ENCODE measurements around the gene CPEB4. TPM values are rescaled to one million over a fixed set of nuclear protein-coding genes. Genes with fewer than 3 reads are reported as not detected.

CPEB4 gene
- total and polyA plus RNA-seq, 2 donors (not counting 1 experiment from before 2014, with no cell fraction given), result 8.4 to 26.0 TPM

DNA sequence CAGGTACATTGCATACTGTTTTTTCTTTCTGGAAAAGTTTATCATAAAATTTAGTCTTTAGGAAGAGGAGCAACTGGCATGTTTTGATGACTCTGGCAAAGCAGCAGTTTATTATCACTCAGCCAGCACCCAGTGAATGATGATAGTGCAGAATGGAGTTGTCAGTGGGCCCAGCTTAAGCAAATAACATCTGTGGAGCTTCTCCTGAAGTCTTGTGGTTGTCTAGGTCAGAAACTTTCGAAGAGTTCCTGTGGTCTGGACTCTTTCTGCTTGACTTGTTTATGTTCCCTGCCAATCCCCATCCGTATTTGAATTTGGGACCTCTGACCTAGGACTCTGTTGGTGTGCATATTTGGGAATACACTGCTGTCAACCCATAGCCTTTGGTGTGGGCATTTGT is 62.7 kb downstream of the CPEB4 start:
- Mint-ChIP-seq H3K4me3 (no peak overlapping the region), H3K27ac (no peak overlapping the region), H3K27me3 (no peaks in the 10 kb centered on the region), H3K4me1 (no peaks in the 10 kb centered on the region), H3K9me3 (ENCODE audit: insufficient read depth) (no peaks in the 10 kb centered on the region)
- DNase-seq, result no peak
- no peak overlapping the region for H3K4me3 ChIP-seq (ENCODE audit: control extremely low read depth in 1 of 5, extremely low read depth in 1 of 5, insufficient read depth in 1 of 5, low read depth in 2 of 5, low read length in 4 of 5)
- no peak overlapping the region for H3K4me2 ChIP-seq (replicated peaks; ENCODE audit: low read depth, low read length, poor library complexity, severe bottlenecking)
- ChIA-PET CTCF (interaction anchor here (1.3 kb wide), 1 partner anchor 22 kb away, joined by 3 read pairs; no protein-coding TSS in a partner anchor), POLR2A (no interaction called here)
- no peaks in the 10 kb centered on the region for H3K4me1 ChIP-seq (ENCODE audit: control insufficient read depth in 2 of 2, insufficient read depth in 2 of 2, low read length in 2 of 2)
- intact Hi-C loops (cut with micrococcal nuclease), result no loop called here
- peaks cover 23 to 82% of the 10 kb centered on the region in 2 experiments for H3K36me3 ChIP-seq (replicated peaks in 1 of 2; ENCODE audit: control extremely low read depth in 1 of 2, control insufficient read depth in 1 of 2, extremely low read depth in 1 of 2, insufficient read depth in 2 of 2, low read length in 1 of 2)
- no peak overlapping the region for H2AFZ ChIP-seq (ENCODE audit: insufficient read depth, low read depth, low read length, poor library complexity, severe bottlenecking)
- ATAC-seq (ENCODE audit: low read depth), result no peak
- H4K20me1 ChIP-seq (ENCODE audit: control insufficient read depth, insufficient read depth, low read length, poor library complexity, severe bottlenecking), result no peaks in the 10 kb centered on the region
- no peaks in the 10 kb centered on the region for H3K9me3 ChIP-seq (ENCODE audit: control extremely low read depth in 1 of 3, control insufficient read depth in 2 of 3, insufficient read depth in 1 of 3, low read length in 2 of 3)
- no peaks in the 10 kb centered on the region for H3K27me3 ChIP-seq (replicated peaks in 1 of 4; ENCODE audit: control extremely low read depth in 1 of 4, control insufficient read depth in 3 of 4, insufficient read depth in 4 of 4, low read length in 3 of 4)
- H3K79me2 ChIP-seq (ENCODE audit: control insufficient read depth, insufficient read depth, low read length), result no peaks in the 10 kb centered on the region
- TF ChIP-seq EZH2 (IDR thresholded peaks at IDR 0.05; ENCODE audit: borderline replicate concordance, insufficient read depth, low read depth, low read length, poor library complexity, severe bottlenecking), result no peak
- TF ChIP-seq CTCF (IDR thresholded peaks at IDR 0.05), result no peak
- WGBS (ENCODE audit: insufficient coverage), result 97% methylated on average over 2 of the region's 2 CpGs
- no peak overlapping the region for H3K27ac ChIP-seq (ENCODE audit: low read length in 2 of 2)
- H3K9ac ChIP-seq (ENCODE audit: low read length), result no peak overlapping the region

GRCh38 chr5:173953528-173954090 is 65.5 kb downstream of the CPEB4 start:
- H3K9me3 Mint-ChIP-seq (ENCODE audit: insufficient read depth), result no peaks in the 10 kb centered on the region
- H3K9me3 ChIP-seq (ENCODE audit: control extremely low read depth in 1 of 3, control insufficient read depth in 2 of 3, insufficient read depth in 1 of 3, low read length in 2 of 3), result no peaks in the 10 kb centered on the region
- ChIA-PET CTCF (interaction anchor here (0.6 to 1.1 kb wide), 2 partner anchors 10 to 20 kb away, joined by 3 to 4 read pairs; no protein-coding TSS in a partner anchor), POLR2A (no interaction called here)
- no peak for DNase-seq
- H3K27me3 ChIP-seq (replicated peaks in 1 of 4; ENCODE audit: control extremely low read depth in 1 of 4, control insufficient read depth in 3 of 4, insufficient read depth in 4 of 4, low read length in 3 of 4), result no peaks in the 10 kb centered on the region
- intact Hi-C loops (cut with micrococcal nuclease), result no loop called here
- no peak overlapping the region for H3K27ac Mint-ChIP-seq
- H4K20me1 ChIP-seq (ENCODE audit: control insufficient read depth, insufficient read depth, low read length, poor library complexity, severe bottlenecking), result no peaks in the 10 kb centered on the region
- no peaks in the 10 kb centered on the region for H3K4me1 Mint-ChIP-seq
- WGBS (ENCODE audit: insufficient coverage), result 50% methylated on average over 1 of the region's 5 CpGs
- no peak overlapping the region for H3K4me3 Mint-ChIP-seq
- H3K27me3 Mint-ChIP-seq, result no peaks in the 10 kb centered on the region
- no peak for ATAC-seq (ENCODE audit: low read depth)
- TF ChIP-seq EZH2 (IDR thresholded peaks at IDR 0.05; ENCODE audit: borderline replicate concordance, insufficient read depth, low read depth, low read length, poor library complexity, severe bottlenecking) (no peak), CTCF (IDR thresholded peaks at IDR 0.05) (no peak)
- H3K9ac ChIP-seq (ENCODE audit: low read length), result no peak overlapping the region
- peaks cover 15 to 63% of the 10 kb centered on the region in 2 experiments for H3K36me3 ChIP-seq (replicated peaks in 1 of 2; ENCODE audit: control extremely low read depth in 1 of 2, control insufficient read depth in 1 of 2, extremely low read depth in 1 of 2, insufficient read depth in 2 of 2, low read length in 1 of 2)
- H3K4me2 ChIP-seq (replicated peaks; ENCODE audit: low read depth, low read length, poor library complexity, severe bottlenecking), result no peak overlapping the region
- H3K79me2 ChIP-seq (ENCODE audit: control insufficient read depth, insufficient read depth, low read length), result no peaks in the 10 kb centered on the region
- H2AFZ ChIP-seq (ENCODE audit: insufficient read depth, low read depth, low read length, poor library complexity, severe bottlenecking), result no peak overlapping the region
- H3K4me1 ChIP-seq (ENCODE audit: control insufficient read depth in 2 of 2, insufficient read depth in 2 of 2, low read length in 2 of 2), result no peaks in the 10 kb centered on the region
- no peak overlapping the region for H3K4me3 ChIP-seq (ENCODE audit: control extremely low read depth in 1 of 5, extremely low read depth in 1 of 5, insufficient read depth in 1 of 5, low read depth in 2 of 5, low read length in 4 of 5)
- H3K27ac ChIP-seq (ENCODE audit: low read length in 2 of 2), result no peak overlapping the region

All from B cell (primary cell).